ENCODE measurements around the gene RPS6KA6.
"Not testable (repeated sequence)": the region's sequence is repeated elsewhere in the genome, so short reads cannot be mapped to it uniquely, and the experiment has no call there.

Gene RPS6KA6

DNA sequence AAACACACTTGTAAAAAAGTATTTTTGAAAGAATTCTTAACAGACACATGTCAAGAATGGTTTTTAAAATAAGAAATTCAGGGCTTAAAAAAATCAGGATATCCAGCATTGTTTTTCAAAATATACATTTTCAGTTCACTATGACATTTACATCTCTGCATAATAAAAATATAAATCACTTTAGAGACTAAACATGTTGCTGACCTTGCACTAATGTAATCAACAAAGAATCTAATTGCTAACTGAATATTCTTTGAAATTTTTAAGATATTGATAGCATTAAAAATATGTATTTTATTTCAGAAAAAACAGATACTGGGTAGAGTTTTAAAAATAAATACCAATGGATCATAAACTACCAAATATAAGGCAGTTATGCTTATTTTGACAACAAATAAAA, 26.4 kb downstream of the RPS6KA6 start:
- DNase-seq = no peak

DNA sequence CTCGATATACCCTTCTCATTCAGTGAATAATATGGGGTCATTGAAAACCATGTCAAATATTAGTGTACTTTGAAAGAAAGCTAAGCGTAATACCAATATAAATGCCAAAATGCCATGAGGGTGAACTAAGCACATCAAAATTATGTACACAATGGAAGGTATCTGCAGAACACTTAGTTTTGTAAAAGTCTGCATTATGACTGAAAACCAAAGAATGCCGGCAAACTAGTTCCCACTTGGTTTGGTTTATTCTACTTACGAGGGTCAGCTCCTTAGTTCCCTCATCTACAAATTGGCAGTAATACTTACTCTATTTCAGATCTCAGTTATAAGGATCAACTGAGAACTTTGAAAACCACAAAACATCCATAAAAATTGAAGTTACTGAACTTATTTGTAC, 27.3 kb downstream of the RPS6KA6 start:
- DNase-seq = no peak

DNA sequence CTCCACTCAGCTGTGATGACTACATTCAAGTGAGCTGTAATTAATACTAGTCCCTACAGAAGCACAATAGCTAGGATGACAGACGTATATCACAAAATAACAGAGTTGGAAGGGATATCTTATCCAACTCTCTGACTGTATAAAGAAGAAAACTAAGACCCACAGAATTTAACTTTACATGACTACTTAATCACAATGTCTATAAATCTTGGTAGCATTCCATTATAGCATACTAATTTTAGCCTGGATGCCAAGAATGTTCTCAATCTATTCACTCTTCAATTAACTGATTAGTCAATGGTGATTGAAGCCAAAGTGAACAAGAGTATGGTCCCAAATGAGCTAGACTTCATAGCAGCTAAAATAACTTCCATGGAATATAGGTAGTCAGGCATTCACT, 31.2 kb downstream of the RPS6KA6 start:
- no peak for DNase-seq

DNA sequence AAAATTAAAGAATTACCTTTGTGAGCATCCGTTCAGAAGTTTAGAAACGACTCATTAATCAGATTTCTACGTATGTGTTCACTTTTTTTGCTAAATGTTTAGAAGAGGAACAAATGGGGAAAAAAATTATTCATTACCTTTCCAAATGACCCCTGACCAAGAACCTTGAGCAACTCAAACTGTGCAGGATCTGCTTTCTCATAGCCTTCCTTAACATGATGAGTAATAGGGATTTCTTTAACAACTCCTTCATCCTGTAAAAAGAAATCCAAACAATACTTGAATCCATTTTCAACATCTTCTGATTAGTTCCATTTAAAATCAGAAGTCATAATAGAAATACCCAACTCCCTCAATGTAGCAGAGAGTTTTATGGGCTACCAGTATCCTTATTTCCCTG, 32.1 kb downstream of the RPS6KA6 start:
- DNase-seq = no peak

DNA sequence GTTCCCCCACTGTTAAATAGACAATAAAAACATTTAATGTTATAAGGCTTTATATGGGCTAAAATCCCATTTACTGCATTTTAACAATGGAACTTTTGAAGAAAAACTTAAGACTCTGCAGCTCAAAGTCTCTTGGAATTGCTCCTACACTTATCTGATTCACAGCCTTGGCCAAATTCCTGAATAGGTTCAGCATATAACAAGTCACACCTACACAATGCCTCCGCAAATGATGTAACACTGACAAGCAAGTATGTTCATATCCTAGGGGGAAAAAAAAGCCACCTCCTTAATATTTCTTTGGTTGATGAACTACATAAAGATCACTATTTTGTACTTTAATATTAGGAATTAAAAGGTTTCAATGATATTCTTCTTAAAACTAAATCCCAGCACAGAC, 34.5 kb downstream of the RPS6KA6 start:
- no peak for DNase-seq

DNA sequence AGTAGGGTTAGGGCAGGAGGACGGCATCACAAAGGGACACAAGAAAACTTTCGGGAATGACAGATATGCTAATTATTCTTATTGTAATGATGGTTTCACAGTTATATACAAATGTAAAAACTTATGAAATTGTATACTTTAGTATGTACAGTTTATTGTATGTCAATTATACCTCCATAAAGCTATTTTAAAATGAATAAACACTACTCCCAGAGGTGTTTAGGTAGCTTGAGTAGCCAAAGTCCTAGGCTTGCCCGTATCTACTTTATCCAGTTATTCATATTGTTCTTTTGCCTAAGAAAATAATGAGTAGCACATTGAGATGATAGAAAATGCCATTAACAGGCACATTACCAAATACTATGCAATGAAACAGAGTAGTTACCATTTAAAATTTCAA, 43.0 kb downstream of the RPS6KA6 start:
- DNase-seq = no peak

DNA sequence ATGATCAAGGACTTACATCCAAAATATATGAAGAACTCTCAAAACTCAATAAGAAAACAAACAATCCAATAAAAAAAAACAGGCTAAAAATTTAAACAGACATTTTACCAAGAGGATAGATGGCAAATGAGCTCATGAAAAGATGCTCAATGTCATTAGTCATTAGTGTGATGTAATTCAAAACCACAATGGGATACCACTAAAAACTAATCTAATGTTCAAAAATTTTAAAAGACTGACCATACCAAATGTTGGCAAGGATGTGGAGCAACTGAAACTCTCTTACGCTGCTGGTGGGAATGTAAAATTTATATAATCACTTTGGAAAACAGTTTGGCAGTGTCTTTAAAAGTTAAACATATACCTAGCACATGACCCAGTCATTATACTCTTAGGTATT, 43.7 kb downstream of the RPS6KA6 start:
- DNase-seq = no peak

DNA sequence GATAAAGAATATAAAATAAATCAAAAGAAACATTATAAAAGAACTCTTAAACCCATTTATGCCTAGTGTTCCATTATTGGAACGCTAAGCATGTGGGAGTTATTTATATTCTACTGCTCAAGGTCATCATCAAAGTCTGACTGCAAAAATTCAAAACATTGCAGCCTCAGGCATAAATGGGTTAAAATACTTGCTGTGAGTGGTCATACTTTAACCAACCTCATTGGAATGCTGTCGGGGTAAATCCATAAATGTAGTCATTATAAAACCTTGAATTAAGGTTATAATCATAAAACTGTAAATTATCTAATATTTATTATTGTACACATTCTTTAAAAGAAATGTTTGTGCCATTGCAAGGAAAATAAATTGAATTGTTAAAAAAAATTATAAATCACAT, 55.0 kb downstream of the RPS6KA6 start:
- DNase-seq = no peak

DNA sequence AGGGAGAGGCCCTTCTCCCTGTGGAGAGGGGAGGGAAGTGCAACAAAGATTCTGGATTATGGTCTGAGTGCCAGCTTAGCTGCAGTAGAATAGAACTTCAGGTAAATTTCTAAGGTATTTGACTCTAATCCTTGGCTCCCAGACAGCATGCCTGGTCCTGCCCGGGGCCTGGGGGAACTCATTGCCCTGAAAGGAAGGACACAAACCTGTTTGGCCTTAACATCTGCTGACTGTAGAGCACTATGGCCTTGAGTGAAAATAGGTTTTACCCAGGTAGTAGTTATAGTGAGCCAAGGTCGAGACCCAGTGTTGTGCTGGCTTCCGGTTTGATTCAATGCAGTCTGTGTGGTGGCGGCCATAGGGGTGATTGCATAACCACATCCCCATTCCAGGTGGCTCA, 64.4 kb downstream of the RPS6KA6 start:
- no peak for DNase-seq

DNA sequence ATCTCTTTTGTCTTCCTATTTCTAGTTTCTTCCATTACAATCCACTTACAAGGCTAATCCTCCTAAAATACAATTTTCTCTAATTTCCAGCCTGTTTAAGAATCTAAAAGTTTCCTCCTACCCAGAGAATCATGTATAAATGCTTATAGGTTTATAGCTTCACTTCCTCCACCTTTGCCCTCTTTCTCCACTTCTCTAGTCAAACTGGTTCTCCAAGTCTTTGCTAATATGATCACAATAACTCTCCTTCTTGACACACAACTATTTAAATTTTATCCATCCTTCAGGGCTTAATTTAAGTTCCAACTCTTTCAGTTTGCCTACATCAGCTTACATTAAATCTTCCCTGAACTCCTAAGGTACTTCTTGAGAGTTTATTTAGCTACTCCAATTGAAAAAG, 69.2 kb downstream of the RPS6KA6 start:
- DNase-seq = no peak

DNA sequence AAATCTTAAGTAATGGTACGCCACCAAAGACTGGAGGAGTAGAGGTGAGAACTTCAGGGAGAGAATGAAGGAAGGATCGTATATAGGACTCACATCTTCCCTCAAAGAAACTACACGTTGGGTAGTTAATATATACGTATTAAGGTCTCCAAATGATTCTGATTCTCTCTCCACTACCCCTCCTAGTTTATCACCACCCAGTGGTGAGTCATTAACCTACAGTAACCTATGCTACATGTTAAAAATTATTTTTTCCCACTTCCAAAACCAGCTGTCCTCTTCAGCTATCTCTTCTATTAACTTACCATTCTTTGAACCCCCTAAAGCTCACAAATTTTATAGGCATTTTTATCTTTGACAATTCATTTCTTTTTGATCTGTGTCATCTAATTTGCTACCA, 69.7 kb downstream of the RPS6KA6 start:
- no peak for DNase-seq

DNA sequence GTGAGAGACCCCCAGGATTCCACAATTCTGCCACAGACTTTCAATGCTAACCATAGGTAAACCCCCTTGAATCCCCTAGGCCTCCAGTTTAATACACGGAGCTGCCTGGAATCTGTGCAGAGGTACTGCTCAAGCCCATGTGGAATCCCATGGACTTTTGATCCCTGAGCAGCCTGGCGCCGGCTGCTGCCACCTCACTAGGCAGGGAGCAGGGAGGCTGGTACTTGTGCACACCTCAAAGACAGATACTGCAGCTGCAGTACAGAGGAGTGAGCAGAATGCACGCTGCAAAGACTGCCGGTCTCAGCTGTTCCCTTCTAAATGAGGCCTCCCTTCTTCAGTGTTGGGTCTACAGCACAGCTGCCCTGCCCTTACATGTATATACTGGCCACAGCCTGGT, 79.4 kb downstream of the RPS6KA6 start:
- DNase-seq = no peak

DNA sequence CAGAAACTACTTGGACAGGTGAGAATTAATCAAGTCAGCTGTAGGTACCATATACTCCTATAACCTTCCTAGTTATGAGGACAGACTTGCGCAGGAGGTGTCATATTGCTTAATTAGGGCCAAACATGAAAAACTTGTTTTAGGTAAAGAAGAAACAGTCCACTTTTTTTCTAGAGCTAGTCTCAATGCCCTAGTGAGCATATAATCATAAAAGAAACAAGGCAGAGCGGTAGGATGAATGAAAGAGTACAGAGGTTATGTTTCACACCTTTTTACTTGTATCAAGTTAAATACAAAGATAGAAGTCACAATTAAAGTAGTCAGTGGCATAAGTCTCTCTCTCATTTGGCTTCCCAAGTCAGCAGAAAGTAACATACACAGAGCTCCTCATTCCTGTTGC, 88.9 kb downstream of the RPS6KA6 start:
- DNase-seq = no peak

DNA sequence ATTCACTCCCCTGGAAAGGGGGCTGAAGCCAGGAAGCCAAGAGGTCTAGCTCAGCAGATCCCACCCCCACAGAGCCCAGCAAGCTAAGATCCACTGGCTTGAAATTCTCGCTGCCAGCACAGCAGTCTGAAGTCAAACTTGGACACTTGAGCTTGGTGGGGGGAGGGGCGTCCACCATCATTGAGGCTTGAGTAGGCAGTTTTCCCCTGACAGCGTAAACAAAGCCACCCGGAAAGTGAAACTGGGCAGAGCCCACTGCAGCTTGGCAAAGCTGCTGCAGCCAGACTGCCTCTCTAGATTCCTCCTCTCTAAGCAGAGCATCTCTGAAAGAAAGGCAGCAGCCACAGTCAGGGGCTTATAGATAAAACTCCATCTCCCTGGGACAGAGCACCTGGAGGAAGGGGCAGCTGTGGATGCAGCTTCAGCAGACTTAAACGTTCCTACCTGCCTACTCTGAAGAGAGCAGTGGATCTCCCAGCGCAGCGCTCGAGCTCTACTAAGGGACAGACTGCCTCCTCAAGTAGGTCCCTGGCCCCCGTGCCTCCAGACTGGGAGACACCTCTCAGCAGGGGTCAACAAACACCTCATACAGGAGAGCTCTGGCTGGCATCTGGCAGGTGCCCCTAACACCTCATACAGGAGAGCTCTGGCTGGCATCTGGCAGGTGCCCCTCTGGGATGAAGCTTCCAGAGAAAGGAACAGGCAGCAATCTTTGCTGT, 108.4 kb downstream of the RPS6KA6 start:
- DNase-seq = not testable (repeated sequence)

DNA sequence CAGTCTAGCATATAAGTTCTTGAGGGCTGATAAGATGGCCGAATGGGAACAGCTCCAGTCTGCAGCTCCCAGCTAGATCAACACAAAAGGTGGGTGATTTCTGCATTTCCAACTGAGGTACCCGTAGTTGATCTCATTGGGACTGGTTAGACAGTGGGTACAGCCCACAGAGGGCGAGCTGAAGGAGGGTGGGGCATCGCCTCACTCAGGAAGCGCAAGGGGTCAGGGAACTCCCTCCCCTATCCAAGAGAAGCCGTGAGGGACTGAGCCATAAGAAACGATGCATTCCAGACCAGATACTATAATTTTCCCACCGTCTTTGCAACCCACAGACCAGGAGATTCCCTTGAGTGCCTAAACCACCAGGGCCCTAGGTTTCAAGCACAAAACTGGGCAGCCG, 109.0 kb downstream of the RPS6KA6 start:
- no peak for DNase-seq

DNA sequence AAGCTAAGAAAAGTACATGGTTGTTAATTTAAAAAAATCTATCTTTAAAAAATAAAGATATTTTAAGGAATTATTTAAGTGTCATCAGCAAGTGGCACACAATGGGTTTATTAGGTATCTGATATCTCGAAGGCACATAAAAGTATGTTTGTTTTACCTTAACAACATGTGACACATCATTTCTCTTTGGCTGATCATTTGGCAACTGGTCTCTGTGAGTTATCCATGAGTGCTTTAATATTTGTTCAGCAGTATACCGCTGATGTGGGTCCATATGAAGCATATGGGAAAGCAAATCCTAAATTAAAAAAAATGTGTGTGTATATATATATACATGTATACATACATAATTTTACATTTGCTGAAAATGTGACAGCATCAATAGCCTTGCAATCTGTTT, 123.2 kb downstream of the RPS6KA6 start:
- DNase-seq = no peak

DNA sequence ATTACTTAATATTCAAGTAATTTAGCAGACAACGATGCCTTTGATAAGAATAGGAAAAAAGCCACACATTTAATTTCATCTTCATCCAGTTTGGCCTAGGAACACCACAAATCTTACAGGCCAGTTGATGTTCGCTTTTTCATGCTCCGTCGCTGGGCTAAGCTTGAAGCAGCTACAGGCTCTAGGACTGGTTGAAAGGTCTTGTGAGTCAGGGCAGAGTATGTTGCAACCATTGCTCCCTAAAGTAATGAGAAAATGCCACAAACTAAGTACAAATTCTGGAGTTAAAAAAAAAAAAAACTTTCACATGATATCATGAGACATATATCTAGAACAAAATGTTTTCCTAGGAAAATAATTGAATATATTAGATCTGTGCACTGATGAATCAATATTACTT, 123.8 kb downstream of the RPS6KA6 start:
- no peak for DNase-seq

DNA sequence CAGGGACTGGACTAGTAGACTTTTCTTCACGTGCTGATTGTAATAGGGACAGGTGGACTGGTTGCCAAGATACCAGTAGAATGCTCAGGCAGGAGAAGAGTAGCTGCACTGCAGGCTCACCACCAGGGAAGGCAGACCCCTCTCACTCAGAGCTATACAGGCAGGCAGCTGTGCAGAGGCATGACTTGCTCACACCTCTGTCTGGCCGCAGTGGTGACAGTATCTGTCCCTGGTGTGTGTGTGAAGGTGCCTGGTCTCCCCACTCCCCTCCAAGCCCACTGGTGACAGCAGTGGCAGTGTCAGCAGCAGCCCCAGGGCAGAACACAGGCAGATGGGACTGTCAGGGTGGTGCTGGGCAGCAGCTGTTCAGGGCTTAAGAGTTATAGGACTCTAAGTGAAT, 140.7 kb downstream of the RPS6KA6 start:
- no peak for DNase-seq

DNA sequence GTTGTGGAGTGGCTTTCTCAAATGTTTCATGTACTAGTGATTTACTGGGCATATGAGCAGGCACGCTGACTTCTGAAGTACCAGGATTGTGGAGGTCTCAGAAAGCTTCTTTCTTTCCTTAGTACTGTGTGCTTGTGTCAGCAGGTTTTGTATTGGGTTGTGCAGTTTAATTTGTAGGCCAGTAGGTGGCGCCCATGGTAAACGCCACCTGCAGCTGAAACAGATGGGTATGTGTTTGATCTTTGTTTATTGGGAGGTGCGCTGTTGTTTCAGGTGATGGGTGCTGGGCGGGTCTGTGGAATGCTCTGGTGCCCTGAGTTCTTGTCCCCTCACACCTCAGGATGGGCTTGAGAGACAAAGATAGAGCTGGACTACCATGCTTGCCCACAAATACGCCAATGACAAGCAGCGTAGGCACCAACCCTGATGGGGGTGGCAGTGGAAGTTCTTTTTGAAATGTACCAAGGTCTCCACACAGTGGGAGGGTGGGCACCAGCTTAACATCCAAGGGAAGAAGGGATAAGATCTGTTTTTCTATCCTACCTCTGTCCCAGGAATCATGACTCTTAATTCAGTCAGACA, 141.5 kb downstream of the RPS6KA6 start:
- no peak for DNase-seq

DNA sequence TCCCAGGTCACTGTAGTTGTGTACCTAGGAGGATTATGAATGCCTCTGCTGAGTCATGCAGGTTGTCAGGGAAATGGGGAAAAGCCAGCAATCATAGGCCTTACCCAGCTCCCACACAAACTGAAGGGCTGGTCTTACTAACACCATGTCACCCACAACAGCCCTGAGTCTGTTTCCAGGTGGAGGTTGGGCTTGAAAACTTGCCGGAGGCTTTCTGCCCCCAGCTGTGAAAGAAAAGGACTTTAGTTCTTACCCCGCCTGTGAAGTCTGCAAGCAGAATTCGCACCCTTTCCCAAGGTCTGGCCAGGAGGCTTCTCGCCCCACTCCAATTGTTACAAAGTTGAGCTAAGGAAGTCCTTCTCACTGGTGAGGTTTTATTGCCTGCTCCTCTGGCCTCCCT, 143.9 kb downstream of the RPS6KA6 start:
- no peak for DNase-seq
